OCI-LY3 (cell line): ENCODE measurements around the gene CDK17.

ENCODE experiments used
- CTCF ChIP-seq: fragments of 200-600, 300-600 bp; sonication (generic); IDR thresholded peaks from 2 replicates; pipeline ENCODE4 v1.5.1; 2014; ENCODE audit warnings: antibody characterized with exemption, low read length, low read depth
- EZH2phosphoT487 ChIP-seq: fragments of 200-600 bp; shearing (Covaris generic); IDR thresholded peaks from 2 replicates; pipeline ENCODE4 v1.6.1; 2018; ENCODE audit warnings: antibody characterized with exemption, mixed run types, low read depth

- TF ChIP-seq CTCF (no peak), EZH2phosphoT487 (no peak)
Observed at GRCh38 chr12:96396914-96397313, 3.3 kb downstream of the CDK17 start.
